Astrocyte of the cerebellum (primary cell): Measurements from ENCODE around the gene NSD2.

Experiments used
- DNase-seq: peaks from one replicate; pipeline ENCODE4 v3.0.0-alpha.2; 2011; ENCODE audit warnings: low read depth
- H3K4me3 ChIP-seq: 2 replicates; pipeline ENCODE4 v1.5.1; 2011; ENCODE audit warnings: mild to moderate bottlenecking, low read depth, low read length, moderate library complexity
- in situ Hi-C: cut with HindIII; loops from 2 replicates; pipeline ENCODE4 v1.10.0; 2017; ENCODE audit warnings: low sequenced_read_pairs
- TF ChIP-seq, protein P1 (sequence below): IDR thresholded peaks from 2 replicates; pipeline ENCODE4 v1.5.1; 2012; ENCODE audit warnings: low read length, low read depth, moderate library complexity, mild to moderate bottlenecking; ENCODE audit errors: missing control alignments

NSD2 gene

DNA sequence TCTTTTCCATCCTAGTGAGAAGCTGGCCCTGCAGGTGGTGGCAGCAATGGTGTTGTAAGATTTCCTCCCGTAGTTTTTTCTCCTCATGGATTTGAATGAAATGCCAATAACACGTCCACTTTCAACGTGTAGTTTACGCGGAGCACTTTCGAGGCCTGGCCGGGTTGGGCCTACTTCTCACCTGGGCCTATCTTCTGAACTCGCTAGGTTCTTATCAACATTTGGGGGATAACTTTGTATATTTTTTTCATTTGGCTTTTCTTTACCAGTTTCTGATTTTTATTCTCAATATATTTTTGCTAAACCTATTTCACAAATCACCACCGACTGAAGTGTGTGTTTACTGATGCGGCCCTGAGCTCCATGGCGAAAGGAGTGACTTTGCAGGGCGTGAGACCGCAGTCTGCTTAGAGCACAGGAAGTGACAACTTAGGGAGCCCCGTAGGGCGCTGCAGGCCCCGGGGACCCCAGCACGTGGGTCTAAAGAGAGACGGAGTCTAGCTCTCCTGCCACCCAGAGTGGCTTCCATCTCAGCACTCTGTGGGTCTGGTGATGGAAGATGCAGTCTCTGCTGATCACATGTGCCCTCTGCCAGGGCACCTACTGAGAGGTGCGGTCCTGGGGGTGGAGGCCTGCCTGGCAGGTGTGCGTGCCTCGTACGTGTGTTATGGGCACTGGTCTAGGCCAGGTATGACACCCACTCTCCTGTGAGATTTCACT lies 108.4 kb downstream of the NSD2 start:
- in situ Hi-C loops: no loop called here
- no peak for DNase-seq
- no peak overlapping the region for H3K4me3 ChIP-seq
- TF ChIP-seq, protein P1, sequence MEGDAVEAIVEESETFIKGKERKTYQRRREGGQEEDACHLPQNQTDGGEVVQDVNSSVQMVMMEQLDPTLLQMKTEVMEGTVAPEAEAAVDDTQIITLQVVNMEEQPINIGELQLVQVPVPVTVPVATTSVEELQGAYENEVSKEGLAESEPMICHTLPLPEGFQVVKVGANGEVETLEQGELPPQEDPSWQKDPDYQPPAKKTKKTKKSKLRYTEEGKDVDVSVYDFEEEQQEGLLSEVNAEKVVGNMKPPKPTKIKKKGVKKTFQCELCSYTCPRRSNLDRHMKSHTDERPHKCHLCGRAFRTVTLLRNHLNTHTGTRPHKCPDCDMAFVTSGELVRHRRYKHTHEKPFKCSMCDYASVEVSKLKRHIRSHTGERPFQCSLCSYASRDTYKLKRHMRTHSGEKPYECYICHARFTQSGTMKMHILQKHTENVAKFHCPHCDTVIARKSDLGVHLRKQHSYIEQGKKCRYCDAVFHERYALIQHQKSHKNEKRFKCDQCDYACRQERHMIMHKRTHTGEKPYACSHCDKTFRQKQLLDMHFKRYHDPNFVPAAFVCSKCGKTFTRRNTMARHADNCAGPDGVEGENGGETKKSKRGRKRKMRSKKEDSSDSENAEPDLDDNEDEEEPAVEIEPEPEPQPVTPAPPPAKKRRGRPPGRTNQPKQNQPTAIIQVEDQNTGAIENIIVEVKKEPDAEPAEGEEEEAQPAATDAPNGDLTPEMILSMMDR: no peak

DNA sequence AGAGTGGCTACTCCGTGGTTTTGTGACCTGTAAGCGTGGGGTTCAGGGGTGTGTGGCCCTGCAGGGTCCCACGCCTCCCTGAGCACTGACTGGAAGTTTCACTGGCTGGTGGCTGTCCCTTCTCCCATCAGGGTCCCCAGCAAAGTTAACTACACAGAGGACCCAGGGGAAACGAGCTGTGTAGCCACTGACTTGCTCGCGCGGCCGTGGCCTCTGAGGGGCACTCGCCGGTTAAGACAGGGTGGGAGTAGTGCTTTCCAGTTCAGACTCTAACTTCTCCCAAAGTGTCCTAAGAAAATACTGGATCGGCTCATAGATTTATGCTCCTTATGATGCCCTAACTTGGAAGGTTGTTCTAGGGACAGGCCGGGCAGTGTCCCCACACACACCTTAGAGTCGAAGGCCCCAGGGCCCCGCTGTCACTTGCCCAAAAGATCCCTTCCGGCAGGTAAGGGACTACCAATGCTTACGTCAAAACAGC lies 109.4 kb downstream of the NSD2 start:
- no peak for DNase-seq
- no peak overlapping the region for H3K4me3 ChIP-seq
- in situ Hi-C loops: no loop called here
- TF ChIP-seq, protein P1: no peak

DNA sequence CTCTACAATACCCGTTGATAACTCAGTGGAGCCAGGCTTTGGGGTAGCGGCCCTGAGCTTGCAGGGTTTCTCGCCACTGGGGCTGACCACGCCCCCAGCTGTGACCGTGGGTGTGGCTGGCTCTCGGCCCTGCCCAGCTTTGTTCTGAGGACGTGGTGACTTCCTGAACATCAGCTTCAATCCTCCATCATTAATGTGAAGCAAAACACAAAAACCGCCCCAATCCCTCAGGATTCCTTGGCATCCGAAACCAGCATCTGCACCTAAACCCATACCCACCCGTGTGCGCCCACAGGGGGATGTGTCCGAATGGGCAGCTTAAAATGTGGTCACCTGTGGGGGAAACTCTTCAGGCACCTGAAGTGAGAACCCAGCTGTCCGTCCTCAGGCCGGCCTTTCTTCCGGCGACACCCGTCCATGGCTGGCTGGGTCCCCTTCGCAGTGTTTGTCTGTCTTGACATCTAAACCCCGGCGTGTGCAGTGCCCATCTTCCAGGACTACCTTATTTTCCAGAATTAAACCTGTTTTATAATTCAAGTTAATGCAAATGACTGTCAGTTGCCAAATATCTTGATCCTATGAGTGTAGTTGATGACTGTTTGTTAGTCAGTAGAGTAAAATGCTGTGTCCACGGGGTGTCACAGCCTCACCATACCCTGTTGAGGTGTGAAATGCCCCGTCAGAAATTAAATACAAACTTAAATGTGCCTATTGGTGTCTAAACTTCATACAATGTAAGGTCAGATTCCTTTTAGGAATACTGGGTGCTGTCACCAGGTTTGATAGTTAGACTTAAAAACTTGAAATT lies 110.3 kb downstream of the NSD2 start:
- no peak for DNase-seq
- no peak overlapping the region for H3K4me3 ChIP-seq
- in situ Hi-C loops: no loop called here
- TF ChIP-seq, protein P1: no peak

- no peak overlapping the region for H3K4me3 ChIP-seq
- no peak for DNase-seq
- in situ Hi-C loops: no loop called here
- TF ChIP-seq, protein P1: no peak
These were observed 111.2 kb downstream of the NSD2 start for GRCh38 chr4:1982124-1983052.

GRCh38 chr4:1983053-1983845 lies 112.1 kb downstream of the NSD2 start:
- TF ChIP-seq, protein P1: no peak
- in situ Hi-C loops: no loop called here
- no peak for DNase-seq
- no peak overlapping the region for H3K4me3 ChIP-seq
